Measurements from ENCODE around the gene DTX3.
"Not testable (repeated sequence)": the region's sequence is repeated elsewhere in the genome, so short reads cannot be mapped to it uniquely, and the experiment has no call there.

DTX3 gene

DNA sequence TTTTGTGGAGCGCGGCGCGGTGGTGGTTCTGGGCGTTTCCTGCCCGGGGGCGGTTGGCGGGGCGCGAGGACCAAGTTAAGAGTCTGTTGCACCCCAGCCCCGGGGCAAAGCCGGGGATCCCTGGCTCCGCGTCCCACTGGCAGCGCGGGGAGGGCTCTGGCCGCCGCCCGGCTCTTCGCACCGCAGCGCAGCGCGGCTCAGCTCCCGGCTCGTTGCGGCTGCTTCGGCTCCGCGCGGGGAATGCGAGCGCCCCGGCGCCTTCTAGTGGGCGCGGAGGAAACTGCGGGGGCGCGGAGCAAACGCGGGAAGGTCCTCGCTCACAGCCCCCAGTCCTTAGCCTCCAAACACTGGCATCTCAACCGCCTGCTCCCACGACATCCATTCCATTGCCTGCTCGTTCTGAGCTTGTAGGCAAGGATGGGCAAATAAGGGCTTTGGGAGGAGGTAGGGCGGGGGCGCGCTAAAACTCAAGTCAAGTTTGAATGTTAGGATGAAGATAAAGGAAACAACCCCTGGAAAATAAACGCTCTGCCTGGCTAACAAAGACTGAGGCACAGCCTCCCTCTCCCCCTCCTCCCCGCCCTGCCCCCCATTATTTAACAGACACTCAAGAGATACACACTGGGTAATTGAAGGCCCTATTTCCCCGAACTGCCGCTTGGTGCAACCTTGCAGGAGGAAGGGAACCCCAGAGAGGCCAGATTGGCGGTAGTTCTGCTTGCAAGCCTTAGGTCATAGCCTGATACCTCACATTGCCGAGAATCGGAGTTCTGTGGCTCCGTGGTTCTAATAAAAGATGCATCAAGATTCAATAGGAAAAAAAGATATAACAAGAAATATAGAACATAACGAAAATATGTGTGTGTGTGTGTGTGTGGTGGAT lies 28.6 kb downstream of the DTX3 start, which contains the start of gene B4GALNT1:
TSS of gene B4GALNT1 (minus strand) at position 244 of the 883 bp plus-strand sequence. CDS start 1,069 bp downstream, outside the sequence.
- peak; percentile 62 for DNase-seq

DNA sequence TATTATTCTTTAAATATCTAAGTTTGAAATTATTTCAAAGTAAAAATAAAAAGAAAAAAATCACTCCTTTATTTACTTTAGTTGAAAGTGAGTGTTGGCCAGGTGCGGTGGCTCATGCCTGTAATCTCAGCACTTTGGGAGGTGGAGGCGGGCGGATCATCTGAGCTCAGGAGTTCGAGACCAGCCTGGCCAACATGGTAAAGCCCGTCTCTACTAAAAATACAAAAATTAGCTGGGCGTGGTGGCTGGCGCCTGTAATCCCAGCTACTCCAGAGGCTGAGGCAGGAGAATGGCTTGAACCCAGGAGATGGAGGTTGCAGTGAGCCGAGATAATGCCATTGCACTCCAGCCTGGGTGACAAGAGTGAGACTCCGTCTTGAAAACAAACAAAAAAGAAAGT lies 32.1 kb downstream of the DTX3 start:
- DNase-seq = not testable (repeated sequence)

DNA sequence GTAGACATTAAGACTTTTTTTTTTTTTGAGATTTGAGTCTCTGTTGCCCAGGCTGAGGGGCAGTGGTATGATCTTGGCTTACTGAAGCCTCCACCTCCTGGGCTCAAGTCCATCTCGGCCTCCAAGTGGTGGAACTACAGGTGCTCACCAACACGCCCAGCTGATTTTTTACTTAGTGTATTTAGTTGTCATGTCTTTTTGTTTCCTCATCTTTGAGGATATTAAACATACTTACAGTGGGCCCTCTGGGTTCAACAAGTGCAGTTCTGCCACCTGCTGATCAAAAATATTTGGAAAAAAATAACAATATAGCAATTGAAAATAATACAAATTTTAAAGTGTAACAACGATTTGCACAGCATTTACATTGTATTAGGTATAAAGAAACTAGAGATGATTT lies 32.7 kb downstream of the DTX3 start:
- no peak for DNase-seq

DNA sequence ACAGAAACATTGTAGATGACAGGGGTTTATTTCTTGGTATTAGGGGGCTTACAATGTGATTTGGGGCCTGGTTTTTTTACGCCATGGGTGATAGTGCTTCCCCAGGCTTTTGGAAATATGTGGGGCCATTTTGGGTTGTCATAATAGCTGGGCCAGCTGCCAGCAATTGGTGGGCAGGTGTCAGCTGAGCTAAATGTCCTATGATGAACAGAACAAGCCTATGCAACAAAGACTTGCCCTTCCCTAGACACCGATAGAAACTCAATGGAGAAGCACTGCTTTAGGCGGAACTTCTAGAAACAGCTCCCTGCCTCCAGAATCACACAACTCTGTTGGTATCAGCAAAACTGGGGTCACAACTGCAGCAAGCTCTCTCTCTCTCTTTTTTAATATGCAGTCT lies 33.5 kb downstream of the DTX3 start:
- DNase-seq = no peak

DNA sequence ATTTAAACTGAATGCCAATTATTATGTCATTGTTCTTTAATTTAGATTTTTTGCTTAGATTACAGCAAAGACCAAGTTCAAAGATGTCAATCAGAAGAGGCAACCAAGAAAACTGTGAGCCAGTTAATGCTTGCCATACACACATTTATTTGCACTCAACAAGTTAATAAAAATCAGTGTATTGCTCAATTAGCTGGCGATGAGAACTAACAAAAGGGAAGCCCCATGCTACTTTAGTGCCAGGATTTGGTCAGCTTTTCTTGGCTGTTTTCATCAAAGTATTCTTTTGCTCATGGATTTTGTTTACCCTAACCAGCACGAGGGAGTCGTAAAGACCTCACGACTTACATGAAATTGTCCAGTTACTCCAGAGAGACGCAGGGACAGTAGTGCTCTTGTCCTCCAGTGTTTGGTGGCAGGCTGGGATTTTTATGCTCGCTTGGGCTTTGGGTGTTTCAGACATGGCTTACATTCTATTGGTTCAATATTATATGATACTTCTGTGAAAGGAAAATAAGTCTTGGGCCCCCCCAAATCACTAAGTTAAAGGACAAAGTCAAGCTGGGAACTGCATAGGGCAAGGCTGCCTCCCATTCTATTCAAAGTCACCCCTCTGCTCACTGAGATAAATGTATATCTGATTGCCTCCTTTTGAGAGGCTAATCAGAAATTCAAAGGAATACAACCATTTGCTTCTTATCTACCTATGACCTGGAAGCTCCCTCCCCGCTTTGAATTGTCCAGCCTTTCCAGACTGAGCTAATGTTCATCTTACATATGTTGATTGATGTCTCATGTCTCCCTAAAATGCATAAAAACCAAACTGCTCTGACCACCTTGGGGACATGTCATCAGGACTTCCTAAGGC lies 35.8 kb downstream of the DTX3 start:
- no peak for DNase-seq

DNA sequence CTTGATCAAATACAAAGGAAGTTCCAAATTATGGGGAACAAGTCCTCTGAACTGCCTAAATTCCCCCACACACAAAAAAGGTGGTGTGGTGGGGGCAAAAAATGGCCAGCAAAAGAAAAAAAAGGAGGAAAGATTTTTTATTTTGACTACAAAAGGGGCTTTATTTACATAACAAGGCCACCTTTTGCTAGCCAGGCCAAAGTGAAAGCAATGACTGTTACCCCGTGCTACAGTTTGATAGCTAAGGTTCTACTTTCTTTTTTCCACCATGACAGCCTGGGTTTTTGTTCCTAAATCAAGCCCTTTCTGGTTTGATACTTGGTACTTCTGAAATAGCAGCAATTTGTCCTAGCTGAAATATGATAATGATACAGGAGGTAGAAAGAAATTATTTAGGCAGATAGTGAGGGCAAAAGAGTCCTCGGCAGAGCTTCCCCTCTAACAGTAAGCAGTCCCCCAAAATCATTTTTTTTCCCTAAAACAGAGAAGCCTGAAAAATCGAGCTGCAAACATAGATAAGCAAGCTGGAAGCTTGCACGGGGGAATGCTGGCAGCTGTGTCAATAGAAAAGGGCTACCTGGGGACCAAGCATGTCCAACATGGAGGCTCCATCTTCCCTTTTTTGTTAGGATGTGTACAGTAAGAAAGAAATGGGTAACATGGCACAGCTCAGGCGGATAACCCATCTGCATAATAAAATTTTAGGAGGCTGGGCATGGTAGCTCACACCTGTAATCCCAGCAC lies 37.2 kb downstream of the DTX3 start:
- no peak for DNase-seq

DNA sequence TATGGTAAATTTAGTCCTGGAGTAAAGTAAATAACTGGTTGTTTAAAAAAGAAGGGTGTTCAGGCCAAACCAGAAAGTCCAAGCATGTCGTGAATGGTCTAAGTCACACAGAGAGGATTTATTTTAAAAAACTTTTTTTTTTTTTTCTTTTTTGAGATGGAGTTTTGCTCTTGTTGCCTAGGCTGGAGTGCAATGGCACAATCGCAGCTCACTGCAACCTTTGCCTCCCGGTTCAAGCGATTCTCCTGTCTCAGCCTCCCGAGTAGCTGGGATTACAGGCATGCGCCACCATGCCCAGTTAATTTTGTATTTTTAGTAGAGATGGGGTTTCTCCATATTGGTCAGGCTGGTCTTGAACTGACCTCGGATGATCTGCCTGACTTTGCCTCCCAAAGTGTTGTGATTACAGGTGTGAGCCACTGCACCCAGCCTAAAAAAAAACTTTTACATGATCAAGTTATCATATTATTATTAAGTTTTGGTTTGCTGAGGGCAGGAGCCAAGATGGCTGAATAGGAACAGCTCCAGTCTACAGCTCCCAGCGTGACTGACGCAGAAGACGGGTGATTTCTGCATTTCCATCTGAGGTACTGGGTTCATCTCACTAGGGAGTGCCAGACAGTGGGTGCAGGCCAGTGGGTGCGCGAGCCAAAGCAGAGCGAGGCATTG lies 41.5 kb downstream of the DTX3 start:
- DNase-seq = not testable (repeated sequence)

DNA sequence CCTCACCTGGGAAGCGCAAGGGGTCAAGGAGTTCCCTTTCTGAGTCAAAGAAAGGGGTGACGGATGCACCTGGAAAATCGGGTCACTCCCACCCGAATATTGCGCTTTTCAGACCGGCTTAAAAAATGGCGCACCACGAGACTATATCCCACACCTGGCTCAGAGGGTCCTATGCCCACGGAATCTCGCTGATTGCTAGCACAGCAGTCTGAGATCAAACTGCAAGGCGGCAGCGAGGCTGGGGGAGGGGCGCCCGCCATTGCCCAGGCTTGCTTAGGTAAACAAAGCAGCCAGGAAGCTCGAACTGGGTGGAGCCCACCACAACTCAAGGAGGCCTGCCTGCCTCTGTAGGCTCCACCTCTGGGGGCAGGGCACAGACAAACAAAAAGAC lies 42.0 kb downstream of the DTX3 start:
- not testable (repeated sequence) for DNase-seq

DNA sequence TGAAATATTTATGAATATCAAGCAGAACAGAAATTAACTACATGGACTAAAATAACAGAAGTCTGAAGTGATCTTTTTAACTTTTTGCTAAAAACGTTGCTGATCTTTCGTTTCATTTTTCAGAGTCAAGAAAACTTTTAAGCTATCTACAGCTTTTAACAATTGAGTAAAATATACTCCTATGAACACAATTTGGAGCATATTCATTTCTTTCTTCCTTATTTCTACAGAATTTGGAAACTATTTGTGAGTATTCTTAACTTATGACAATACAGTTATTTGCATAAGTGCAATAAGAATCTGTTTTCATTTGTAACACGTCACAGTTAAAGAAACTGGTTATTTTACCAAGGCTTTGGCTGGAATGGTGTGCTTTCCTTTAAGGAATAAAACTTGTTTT lies 49.4 kb downstream of the DTX3 start:
- no peak for DNase-seq

DNA sequence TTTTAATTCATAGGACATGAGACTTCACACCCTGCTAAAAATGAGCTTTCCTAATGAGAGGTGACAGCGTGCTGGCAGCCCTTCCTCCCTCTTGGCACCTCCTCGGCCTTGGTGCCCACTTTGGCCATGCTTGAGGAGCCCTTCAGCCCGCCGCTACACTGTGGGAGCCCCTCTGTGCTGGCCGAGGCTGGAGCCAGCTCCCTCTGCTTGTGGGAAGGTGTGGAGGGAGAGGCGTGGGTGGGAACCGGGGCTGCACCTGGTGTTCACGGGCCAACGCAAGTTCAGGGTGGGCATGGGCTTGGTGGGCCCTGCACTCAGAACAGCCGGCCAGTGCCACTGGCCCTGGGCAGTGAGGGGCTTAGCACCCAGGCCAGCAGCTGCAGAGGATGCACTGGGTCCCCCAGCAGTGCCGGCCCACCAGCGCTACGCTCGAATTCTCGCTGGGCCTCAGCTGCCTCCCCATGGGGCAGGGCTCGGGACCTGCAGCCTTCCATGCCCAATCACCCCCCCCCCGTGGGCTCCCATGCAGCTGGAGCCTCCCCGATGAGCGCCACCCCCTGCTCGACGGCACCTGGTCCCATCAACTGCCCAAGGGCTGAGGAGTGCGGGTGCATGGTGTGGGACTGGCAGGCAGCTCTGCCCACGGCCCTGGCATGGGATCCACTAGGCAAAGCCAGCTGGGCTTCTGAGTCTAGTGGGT lies 51.1 kb downstream of the DTX3 start:
- DNase-seq = no peak

DNA sequence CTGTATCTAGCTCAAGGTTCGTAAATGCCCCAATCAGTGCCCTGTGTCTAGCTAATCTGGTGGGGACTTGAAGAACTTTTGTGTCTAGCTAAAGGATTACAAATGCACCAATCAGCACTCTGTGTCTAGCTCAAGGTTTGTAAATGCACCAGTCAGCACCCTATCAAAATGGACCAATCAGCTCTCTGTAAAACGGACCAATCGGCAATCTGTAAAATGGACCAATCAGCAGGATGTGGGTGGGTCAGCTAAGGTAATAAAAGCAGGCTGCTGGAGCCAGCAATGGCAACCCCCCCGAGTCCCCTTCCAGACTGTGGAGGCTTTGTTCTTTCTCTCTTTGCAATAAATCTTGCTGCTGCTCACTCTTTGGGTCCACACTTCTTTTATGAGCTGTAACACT lies 51.8 kb downstream of the DTX3 start:
- not testable (repeated sequence) for DNase-seq

DNA sequence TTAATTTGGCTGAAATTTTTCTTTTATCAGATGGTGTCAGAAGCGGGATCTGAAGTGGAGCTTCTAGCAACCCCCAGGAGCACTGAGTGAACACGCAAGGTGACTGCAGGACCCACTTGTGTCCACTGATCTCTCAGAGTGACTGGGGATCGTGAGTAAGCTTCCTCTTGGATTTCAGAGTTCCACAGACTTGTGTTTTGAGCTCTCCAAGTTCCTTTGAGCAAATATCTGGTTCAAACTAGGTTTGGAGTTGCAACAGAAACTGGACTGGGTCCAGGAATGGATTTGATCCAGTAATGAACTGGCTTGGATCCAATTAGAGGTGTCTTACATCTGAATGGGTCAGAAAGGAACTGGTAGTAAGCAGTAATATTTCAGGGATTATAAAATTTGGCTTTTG lies 53.1 kb downstream of the DTX3 start:
- no peak for DNase-seq

DNA sequence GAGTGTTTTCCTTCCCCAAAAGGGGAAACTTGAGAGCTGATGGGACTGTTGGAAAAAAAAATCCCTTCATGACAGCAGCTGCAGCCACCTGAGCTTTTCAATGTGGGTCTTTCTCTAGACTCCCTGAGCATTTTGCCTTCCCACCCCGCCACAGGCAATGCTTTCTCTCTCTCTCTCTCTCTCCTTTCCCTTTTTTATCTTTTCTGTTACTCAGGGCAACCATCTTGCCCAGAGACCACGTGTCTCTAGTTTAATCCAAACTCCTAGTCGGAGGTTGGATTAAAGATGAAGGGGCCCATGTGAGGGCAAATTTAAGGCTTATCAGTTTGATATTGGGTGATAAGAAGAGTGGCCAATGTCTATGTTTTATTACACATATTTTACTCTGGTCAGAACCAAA lies 54.3 kb downstream of the DTX3 start:
- DNase-seq = no peak
